ENCODE results near the gene ERG28. TPM values are rescaled to one million over a fixed set of nuclear protein-coding genes. Genes with fewer than 3 reads are reported as not detected.
A peak's percentile ranks its signal among the peaks of the same experiment; 100 is the strongest.

The ERG28 gene
- total RNA-seq, 2 donors from 2014 or later: 24.4 to 32.3 TPM

DNA sequence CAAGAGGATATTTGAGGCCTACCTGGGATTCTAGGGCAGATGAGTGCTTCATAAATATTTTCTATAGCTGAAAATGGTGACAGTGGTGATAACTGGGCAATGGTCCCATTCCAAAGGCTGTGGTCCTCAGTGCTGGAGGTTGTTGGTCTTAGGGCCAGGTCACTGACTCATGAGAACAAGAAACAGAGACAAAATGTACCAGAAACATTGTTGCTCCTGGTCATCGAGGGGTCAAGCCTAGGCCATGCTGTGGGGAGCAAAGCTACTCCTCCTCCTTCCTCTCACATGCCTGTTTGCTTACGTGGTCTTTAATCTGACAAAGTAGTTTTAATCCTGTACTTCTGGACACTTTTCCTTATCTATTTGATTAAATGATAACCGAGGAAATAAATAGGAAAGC lies 33.8 kb downstream of the ERG28 start:
- no peak for DNase-seq
- Histone ChIP-seq H3K36me3 (no peaks in the 10 kb centered on the region), H3K27me3 (no peaks in the 10 kb centered on the region), H3K27ac (no peak overlapping the region), H3K4me3 (no peak overlapping the region), H3K4me1 (no peaks in the 10 kb centered on the region), H3K9me3 (no peaks in the 10 kb centered on the region), H3K9ac (ENCODE audit: low read depth in 2 of 2, low read length in 2 of 2) (no peak overlapping the region)
- intact Hi-C loops (cut with DNase I): no loop called here
- TF ChIP-seq, protein P1, sequence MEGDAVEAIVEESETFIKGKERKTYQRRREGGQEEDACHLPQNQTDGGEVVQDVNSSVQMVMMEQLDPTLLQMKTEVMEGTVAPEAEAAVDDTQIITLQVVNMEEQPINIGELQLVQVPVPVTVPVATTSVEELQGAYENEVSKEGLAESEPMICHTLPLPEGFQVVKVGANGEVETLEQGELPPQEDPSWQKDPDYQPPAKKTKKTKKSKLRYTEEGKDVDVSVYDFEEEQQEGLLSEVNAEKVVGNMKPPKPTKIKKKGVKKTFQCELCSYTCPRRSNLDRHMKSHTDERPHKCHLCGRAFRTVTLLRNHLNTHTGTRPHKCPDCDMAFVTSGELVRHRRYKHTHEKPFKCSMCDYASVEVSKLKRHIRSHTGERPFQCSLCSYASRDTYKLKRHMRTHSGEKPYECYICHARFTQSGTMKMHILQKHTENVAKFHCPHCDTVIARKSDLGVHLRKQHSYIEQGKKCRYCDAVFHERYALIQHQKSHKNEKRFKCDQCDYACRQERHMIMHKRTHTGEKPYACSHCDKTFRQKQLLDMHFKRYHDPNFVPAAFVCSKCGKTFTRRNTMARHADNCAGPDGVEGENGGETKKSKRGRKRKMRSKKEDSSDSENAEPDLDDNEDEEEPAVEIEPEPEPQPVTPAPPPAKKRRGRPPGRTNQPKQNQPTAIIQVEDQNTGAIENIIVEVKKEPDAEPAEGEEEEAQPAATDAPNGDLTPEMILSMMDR (IDR thresholded peaks at IDR 0.05): no peak

DNA sequence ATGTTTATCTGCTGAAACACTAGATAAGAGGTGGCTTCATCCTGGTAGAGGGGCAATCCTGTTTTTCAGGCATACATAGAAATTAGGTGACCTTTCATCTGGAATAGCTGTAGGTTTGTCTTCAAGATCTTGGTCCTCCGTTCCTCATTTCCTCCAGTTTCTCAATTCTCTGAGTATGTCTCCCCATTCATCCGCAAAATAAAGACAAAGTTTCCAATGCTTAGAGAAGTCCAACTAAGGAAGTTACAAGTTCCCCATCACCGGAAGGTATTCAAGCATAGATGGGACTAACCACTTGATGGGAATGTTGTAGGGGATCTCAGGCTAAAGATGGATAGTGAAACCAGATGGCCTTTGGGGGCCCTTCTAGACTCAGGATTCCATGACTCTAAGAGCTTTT lies 34.3 kb downstream of the ERG28 start:
- no peak overlapping the region for H3K4me3 ChIP-seq
- no peaks in the 10 kb centered on the region for H3K9me3 ChIP-seq
- H3K9ac ChIP-seq (ENCODE audit: low read depth in 2 of 2, low read length in 2 of 2): no peak overlapping the region
- intact Hi-C loops (cut with DNase I): no loop called here
- H3K36me3 ChIP-seq: no peaks in the 10 kb centered on the region
- no peaks in the 10 kb centered on the region for H3K4me1 ChIP-seq
- no peaks in the 10 kb centered on the region for H3K27me3 ChIP-seq
- TF ChIP-seq, protein P1 (IDR thresholded peaks at IDR 0.05): no peak
- DNase-seq: no peak
- no peak overlapping the region for H3K27ac ChIP-seq

DNA sequence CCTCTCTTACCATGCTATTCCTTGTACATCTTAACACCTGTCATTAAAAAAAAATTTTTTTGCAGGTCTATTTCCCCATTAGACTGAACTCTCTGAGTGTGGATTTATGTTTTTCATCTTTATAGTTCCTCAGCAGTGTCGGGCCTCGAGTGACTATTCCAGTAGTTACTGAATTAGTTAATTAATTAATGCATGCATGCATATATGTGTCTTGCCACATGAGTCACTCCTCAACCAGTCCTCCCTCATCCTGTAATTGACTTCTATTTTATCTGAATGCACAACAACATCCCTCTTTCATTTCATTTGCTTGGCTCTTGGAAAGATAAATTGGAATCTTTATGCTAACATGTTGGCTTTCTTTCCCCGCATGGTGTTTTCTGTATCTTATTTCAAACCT lies 35.6 kb downstream of the ERG28 start:
- Histone ChIP-seq H3K27me3 (no peaks in the 10 kb centered on the region), H3K9me3 (no peaks in the 10 kb centered on the region), H3K27ac (no peak overlapping the region), H3K9ac (ENCODE audit: low read depth in 2 of 2, low read length in 2 of 2) (no peak overlapping the region), H3K4me1 (no peaks in the 10 kb centered on the region), H3K36me3 (no peaks in the 10 kb centered on the region), H3K4me3 (no peak overlapping the region)
- TF ChIP-seq, protein P1 (IDR thresholded peaks at IDR 0.05): no peak
- intact Hi-C loops (cut with DNase I): no loop called here
- no peak for DNase-seq

DNA sequence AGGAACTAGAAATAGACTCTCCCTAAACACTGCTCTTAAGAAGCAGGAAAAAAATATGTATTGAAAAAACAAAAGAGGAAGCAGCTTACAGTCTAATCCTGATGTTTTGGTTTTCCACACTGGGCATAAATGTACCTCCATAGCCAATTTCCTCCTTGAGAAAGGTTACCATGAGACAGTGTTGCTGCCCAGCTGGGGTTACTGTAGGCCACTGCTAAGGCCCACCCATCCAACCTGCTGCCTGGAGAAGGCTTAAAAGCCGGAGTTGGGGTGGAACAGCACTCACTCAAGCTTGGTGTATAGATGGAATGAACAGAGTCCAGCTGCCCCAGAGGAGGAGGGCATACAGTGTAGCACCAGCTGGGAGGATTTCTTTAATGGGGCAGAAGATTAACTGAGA lies 41.1 kb downstream of the ERG28 start:
- Histone ChIP-seq H3K27ac (no peak overlapping the region), H3K36me3 (no peaks in the 10 kb centered on the region), H3K4me3 (no peak overlapping the region), H3K9me3 (no peaks in the 10 kb centered on the region), H3K4me1 (no peaks in the 10 kb centered on the region), H3K9ac (ENCODE audit: low read depth in 2 of 2, low read length in 2 of 2) (no peak overlapping the region), H3K27me3 (no peaks in the 10 kb centered on the region)
- intact Hi-C loops (cut with DNase I): no loop called here
- no peak for DNase-seq
- TF ChIP-seq, protein P1 (IDR thresholded peaks at IDR 0.05): no peak

DNA sequence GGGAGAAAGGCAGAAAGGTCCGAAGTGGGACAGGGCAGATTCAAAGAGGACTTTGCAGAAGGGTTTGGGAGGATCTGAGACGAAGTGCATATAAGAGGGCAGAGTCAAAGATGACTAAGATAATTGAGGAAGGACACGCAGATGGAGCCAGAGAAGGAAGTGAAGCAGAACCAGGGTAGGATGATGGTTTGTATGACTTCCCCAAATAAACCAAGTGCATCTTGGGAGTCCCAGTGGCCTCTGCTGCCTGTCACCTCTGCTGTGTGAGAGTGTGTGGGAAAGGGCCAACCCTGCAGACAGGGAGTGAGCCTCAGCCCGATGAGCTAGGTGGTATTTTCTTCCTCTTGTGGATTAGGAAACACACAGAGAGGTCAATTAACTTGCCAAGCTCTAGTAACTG lies 45.5 kb downstream of the ERG28 start:
- peak; percentile 23 for DNase-seq
- intact Hi-C loops (cut with DNase I): no loop called here
- Histone ChIP-seq H3K27me3 (no peaks in the 10 kb centered on the region), H3K9ac (ENCODE audit: low read depth in 2 of 2, low read length in 2 of 2) (no peak overlapping the region), H3K9me3 (no peaks in the 10 kb centered on the region), H3K4me3 (no peak overlapping the region), H3K36me3 (no peaks in the 10 kb centered on the region), H3K27ac (no peak overlapping the region), H3K4me1 (no peaks in the 10 kb centered on the region)
- TF ChIP-seq, protein P1 (IDR thresholded peaks at IDR 0.05): no peak

DNA sequence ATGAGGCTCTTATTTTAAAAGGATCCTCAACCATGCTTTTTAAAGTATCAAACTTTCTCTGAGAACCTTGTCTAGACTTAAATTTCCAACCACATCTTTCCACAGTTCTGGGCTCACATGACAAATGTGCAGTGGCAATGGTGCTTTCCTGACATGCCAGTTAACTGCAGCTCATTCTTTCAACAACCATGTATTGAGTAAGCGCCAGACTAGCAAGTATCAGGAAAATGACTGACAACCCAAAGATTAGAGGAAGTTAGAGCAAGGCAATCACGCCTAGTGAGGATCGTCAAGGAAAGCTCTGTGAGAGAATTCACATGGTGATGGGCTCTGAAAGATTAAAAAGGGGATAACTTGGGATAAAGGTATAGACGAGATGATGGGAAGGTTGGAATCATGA lies 46.5 kb downstream of the ERG28 start:
- Histone ChIP-seq H3K27ac (no peak overlapping the region), H3K27me3 (no peaks in the 10 kb centered on the region), H3K36me3 (no peaks in the 10 kb centered on the region), H3K4me1 (no peaks in the 10 kb centered on the region), H3K9ac (ENCODE audit: low read depth in 2 of 2, low read length in 2 of 2) (no peak overlapping the region), H3K9me3 (no peaks in the 10 kb centered on the region), H3K4me3 (no peak overlapping the region)
- TF ChIP-seq, protein P1 (IDR thresholded peaks at IDR 0.05): no peak
- intact Hi-C loops (cut with DNase I): no loop called here
- no peak for DNase-seq

Data from colonic mucosa (tissue), 4 donors.